ENCODE data around the gene PTPRZ1. TPM values are rescaled to one million over a fixed set of nuclear protein-coding genes. Genes with fewer than 3 reads are reported as not detected.

The PTPRZ1 gene
- total and polyA plus RNA-seq, 10 of the 15 experiments (the other 5 are each of a cell fraction or from before 2014, with no cell fraction given), result 0.05 to 0.21 (median 0.11) TPM; not detected in 7

- Histone ChIP-seq H4K20me1 (ENCODE audit: control insufficient read depth, insufficient read depth) (no peaks in the 10 kb centered on the region), H3K27me3 (replicated peaks in 1 of 2; ENCODE audit: control insufficient read depth in 2 of 2, insufficient read depth in 2 of 2, low read length in 1 of 2) (no peaks in the 10 kb centered on the region), H3K79me2 (ENCODE audit: control insufficient read depth, insufficient read depth, low read length) (no peaks in the 10 kb centered on the region), H3K9ac (ENCODE audit: control insufficient read depth, insufficient read depth, low read length) (no peak overlapping the region), H3K36me3 (ENCODE audit: control insufficient read depth in 2 of 2, insufficient read depth in 2 of 2, low read length in 1 of 2) (no peaks in the 10 kb centered on the region), H3K27ac (ENCODE audit: control insufficient read depth, insufficient read depth) (no peak overlapping the region), H2AFZ (ENCODE audit: control insufficient read depth, low read depth, low read length) (no peak overlapping the region), H3K9me3 (replicated peaks; ENCODE audit: control insufficient read depth, insufficient read depth, low read length) (no peaks in the 10 kb centered on the region), H3K4me1 (ENCODE audit: control insufficient read depth, insufficient read depth, low read length) (no peaks in the 10 kb centered on the region), H3K4me3 (no peak overlapping the region), H3K4me2 (ENCODE audit: control insufficient read depth, insufficient read depth) (no peak overlapping the region)
- DNase-seq (ENCODE audit: low read depth, low spot score), result no peak
- ATAC-seq, result no peak
- RAD21 ChIA-PET (ENCODE audit: unreplicated experiment), result no interaction called here
- intact Hi-C loops (cut with micrococcal nuclease; ENCODE audit: unreplicated experiment) (no loop called here), in situ Hi-C loops (cut with MboI) (no loop called here)
- WGBS (ENCODE audit: insufficient coverage, insufficient replicate concordance, low lambda C conversion rate, missing lambda C conversion rate), result 65% methylated on average over 6 of the region's 6 CpGs
- CTCF ChIA-PET, result no interaction called here
- no TSS peak for BruUV-seq (replicated peaks)
- SMC1A ChIA-PET (ENCODE audit: uncharacterized antibody, unreplicated experiment), result no interaction called here
- POLR2A ChIA-PET, result interaction anchor here (0.6 kb wide), 1 partner anchor 817 kb away, joined by 4 read pairs; no protein-coding TSS in a partner anchor
- FAIRE-seq, result no peak
- TF ChIP-seq HDAC2 (IDR thresholded peaks at IDR 0.05) (no peak), KLF5 (IDR thresholded peaks at IDR 0.05; ENCODE audit: partially characterized antibody) (no peak), ETV6 (conservative IDR thresholded peaks at IDR 0.05 in 1 of 2, IDR thresholded peaks at IDR 0.05 in 1 of 2; ENCODE audit: borderline replicate concordance in 1 of 2, low read depth in 1 of 2) (no peak), RUNX3 (IDR thresholded peaks at IDR 0.05; ENCODE audit: low read length) (no peak), SUZ12 (IDR thresholded peaks at IDR 0.05; ENCODE audit: unreplicated experiment) (no peak), RCOR1 (conservative IDR thresholded peaks at IDR 0.05; ENCODE audit: low read depth, low read length) (no peak), SREBF1 (IDR thresholded peaks at IDR 0.05; ENCODE audit: low read length) (no peak), MYC (IDR thresholded peaks at IDR 0.05; ENCODE audit: insufficient read depth, insufficient read length, insufficient replicate concordance, low read length, severe bottlenecking) (no peak), POLR2A (IDR thresholded peaks at IDR 0.05; ENCODE audit: low read depth, low read length) (no peak), ZNF207 (IDR thresholded peaks at IDR 0.05; ENCODE audit: borderline replicate concordance) (no peak), IRF5 (IDR thresholded peaks at IDR 0.05; ENCODE audit: borderline replicate concordance) (no peak), NR2C2 (IDR thresholded peaks at IDR 0.05; ENCODE audit: borderline replicate concordance, control insufficient read depth, insufficient read length, low read depth) (no peak), ZNF24 (IDR thresholded peaks at IDR 0.05) (no peak), E4F1 (IDR thresholded peaks at IDR 0.05; ENCODE audit: borderline replicate concordance, partially characterized antibody) (no peak)
- TF ChIP-seq, protein P1, sequence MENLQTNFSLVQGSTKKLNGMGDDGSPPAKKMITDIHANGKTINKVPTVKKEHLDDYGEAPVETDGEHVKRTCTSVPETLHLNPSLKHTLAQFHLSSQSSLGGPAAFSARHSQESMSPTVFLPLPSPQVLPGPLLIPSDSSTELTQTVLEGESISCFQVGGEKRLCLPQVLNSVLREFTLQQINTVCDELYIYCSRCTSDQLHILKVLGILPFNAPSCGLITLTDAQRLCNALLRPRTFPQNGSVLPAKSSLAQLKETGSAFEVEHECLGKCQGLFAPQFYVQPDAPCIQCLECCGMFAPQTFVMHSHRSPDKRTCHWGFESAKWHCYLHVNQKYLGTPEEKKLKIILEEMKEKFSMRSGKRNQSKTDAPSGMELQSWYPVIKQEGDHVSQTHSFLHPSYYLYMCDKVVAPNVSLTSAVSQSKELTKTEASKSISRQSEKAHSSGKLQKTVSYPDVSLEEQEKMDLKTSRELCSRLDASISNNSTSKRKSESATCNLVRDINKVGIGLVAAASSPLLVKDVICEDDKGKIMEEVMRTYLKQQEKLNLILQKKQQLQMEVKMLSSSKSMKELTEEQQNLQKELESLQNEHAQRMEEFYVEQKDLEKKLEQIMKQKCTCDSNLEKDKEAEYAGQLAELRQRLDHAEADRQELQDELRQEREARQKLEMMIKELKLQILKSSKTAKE (IDR thresholded peaks at IDR 0.05; ENCODE audit: low read depth, poor library complexity, severe bottlenecking), result no peak
- TF ChIP-seq, protein P2, sequence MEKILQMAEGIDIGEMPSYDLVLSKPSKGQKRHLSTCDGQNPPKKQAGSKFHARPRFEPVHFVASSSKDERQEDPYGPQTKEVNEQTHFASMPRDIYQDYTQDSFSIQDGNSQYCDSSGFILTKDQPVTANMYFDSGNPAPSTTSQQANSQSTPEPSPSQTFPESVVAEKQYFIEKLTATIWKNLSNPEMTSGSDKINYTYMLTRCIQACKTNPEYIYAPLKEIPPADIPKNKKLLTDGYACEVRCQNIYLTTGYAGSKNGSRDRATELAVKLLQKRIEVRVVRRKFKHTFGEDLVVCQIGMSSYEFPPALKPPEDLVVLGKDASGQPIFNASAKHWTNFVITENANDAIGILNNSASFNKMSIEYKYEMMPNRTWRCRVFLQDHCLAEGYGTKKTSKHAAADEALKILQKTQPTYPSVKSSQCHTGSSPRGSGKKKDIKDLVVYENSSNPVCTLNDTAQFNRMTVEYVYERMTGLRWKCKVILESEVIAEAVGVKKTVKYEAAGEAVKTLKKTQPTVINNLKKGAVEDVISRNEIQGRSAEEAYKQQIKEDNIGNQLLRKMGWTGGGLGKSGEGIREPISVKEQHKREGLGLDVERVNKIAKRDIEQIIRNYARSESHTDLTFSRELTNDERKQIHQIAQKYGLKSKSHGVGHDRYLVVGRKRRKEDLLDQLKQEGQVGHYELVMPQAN (conservative IDR thresholded peaks at IDR 0.05), result no peak
Observed at GRCh38 chr7:122072924-122073599, 200.1 kb downstream of the PTPRZ1 start.

Measured in GM12878 (cell line).